ENCODE data around the gene NFU1. TPM values are rescaled to one million over a fixed set of nuclear protein-coding genes. Genes with fewer than 3 reads are reported as not detected.

Gene NFU1
- total RNA-seq, 1 experiment from 2014 or later: 35.1 TPM

GRCh38 chr2:69434753-69435152, 2.5 kb downstream of the NFU1 start:
- Histone ChIP-seq H3K27me3 (ENCODE audit: insufficient read depth, low read depth) (no peaks in the 10 kb centered on the region), H4K20me1 (ENCODE audit: insufficient read depth) (no peaks in the 10 kb centered on the region), H3K4me2 (no peak overlapping the region), H3K4me3 (no peak overlapping the region), H3K9me3 (ENCODE audit: insufficient read depth, low read depth) (peaks cover 5% of the 10 kb centered on the region; the same call in 1 of the 2 replicates), H3F3A (ENCODE audit: insufficient read depth, low read depth) (peaks cover 13% of the 10 kb centered on the region; the same call in 1 of the 2 replicates), H3K4me1 (replicated peaks; ENCODE audit: insufficient read depth) (peaks cover 15% of the 10 kb centered on the region), H2AFZ (no peak overlapping the region), H3K36me3 (ENCODE audit: low read depth) (no peaks in the 10 kb centered on the region), H3K9me2 (ENCODE audit: insufficient read depth) (no peaks in the 10 kb centered on the region), H3K27ac (no peak overlapping the region), H3K79me2 (ENCODE audit: low read depth) (peaks cover 19% of the 10 kb centered on the region)
- TF ChIP-seq CTCF (conservative IDR thresholded peaks at IDR 0.05): no peak
- TF ChIP-seq EZH2 (IDR thresholded peaks at IDR 0.05; ENCODE audit: low read depth): no peak
- POLR2A ChIA-PET (ENCODE audit: unreplicated experiment): no interaction called here
- no peak for DNase-seq
- no TSS peak for BruUV-seq (replicated peaks)
- intact Hi-C loops (cut with micrococcal nuclease; ENCODE audit: unreplicated experiment): no loop called here
- CTCF ChIA-PET: no interaction called here

GRCh38 chr2:69429491-69430183, 7.6 kb downstream of the NFU1 start:
- H3K27me3 ChIP-seq (ENCODE audit: insufficient read depth, low read depth): no peaks in the 10 kb centered on the region
- H3K79me2 ChIP-seq (ENCODE audit: low read depth): peaks cover 2% of the 10 kb centered on the region; the same call in 1 of the 2 replicates
- no peaks in the 10 kb centered on the region for H3K4me1 ChIP-seq (replicated peaks; ENCODE audit: insufficient read depth)
- H3K4me3 ChIP-seq: no peak overlapping the region
- H4K20me1 ChIP-seq (ENCODE audit: insufficient read depth): no peaks in the 10 kb centered on the region
- POLR2A ChIA-PET (ENCODE audit: unreplicated experiment): no interaction called here
- no peaks in the 10 kb centered on the region for H3K9me3 ChIP-seq (ENCODE audit: insufficient read depth, low read depth)
- no TSS peak for BruUV-seq (replicated peaks)
- 0 out of 2 replicates have a peak, but pooled peaks cover 3% of the 10 kb centered on the region for H3K36me3 ChIP-seq (ENCODE audit: low read depth)
- no peak overlapping the region for H3K4me2 ChIP-seq
- no peak overlapping the region for H3K27ac ChIP-seq
- DNase-seq: no peak
- no peak overlapping the region for H2AFZ ChIP-seq
- intact Hi-C loops (cut with micrococcal nuclease; ENCODE audit: unreplicated experiment): no loop called here
- TF ChIP-seq CTCF (conservative IDR thresholded peaks at IDR 0.05) (no peak), EZH2 (IDR thresholded peaks at IDR 0.05; ENCODE audit: low read depth) (no peak)
- H3F3A ChIP-seq (ENCODE audit: insufficient read depth, low read depth): no peaks in the 10 kb centered on the region; the same call in 1 of the 2 replicates
- no peaks in the 10 kb centered on the region for H3K9me2 ChIP-seq (ENCODE audit: insufficient read depth)
- CTCF ChIA-PET: interaction anchor here (0.6 kb wide), 1 partner anchor 339 kb away, joined by 4 read pairs; no protein-coding TSS in a partner anchor

GRCh38 chr2:69428981-69429380, 8.3 kb downstream of the NFU1 start:
- no TSS peak for BruUV-seq (replicated peaks)
- POLR2A ChIA-PET (ENCODE audit: unreplicated experiment): no interaction called here

More at GRCh38 chr2:69428981-69429380, 8.3 kb downstream of the NFU1 start:
- DNase-seq: no peak
- no peaks in the 10 kb centered on the region for H3K79me2 ChIP-seq (ENCODE audit: low read depth)
- H4K20me1 ChIP-seq (ENCODE audit: insufficient read depth): no peaks in the 10 kb centered on the region
- CTCF ChIA-PET: no interaction called here
- no peaks in the 10 kb centered on the region; the same call in 1 of the 2 replicates for H3F3A ChIP-seq (ENCODE audit: insufficient read depth, low read depth)
- no peaks in the 10 kb centered on the region for H3K4me1 ChIP-seq (replicated peaks; ENCODE audit: insufficient read depth)
- no peak overlapping the region for H3K4me2 ChIP-seq
- H3K9me3 ChIP-seq (ENCODE audit: insufficient read depth, low read depth): no peaks in the 10 kb centered on the region
- intact Hi-C loops (cut with micrococcal nuclease; ENCODE audit: unreplicated experiment): no loop called here
- no peak overlapping the region for H2AFZ ChIP-seq
- 0 out of 2 replicates have a peak, but pooled peaks cover 3% of the 10 kb centered on the region for H3K36me3 ChIP-seq (ENCODE audit: low read depth)
- no peak overlapping the region for H3K27ac ChIP-seq
- no peak overlapping the region for H3K4me3 ChIP-seq
- TF ChIP-seq EZH2 (IDR thresholded peaks at IDR 0.05; ENCODE audit: low read depth) (no peak), CTCF (conservative IDR thresholded peaks at IDR 0.05) (no peak)
- no peaks in the 10 kb centered on the region for H3K27me3 ChIP-seq (ENCODE audit: insufficient read depth, low read depth)
- no peaks in the 10 kb centered on the region for H3K9me2 ChIP-seq (ENCODE audit: insufficient read depth)

Measured in PC-9 (cell line).